HepG2 (cell line): Measurements from ENCODE around the gene UCHL3. TPM values are rescaled to one million over a fixed set of nuclear protein-coding genes. Genes with fewer than 3 reads are reported as not detected.

Experiments used
- CBX2 ChIP-seq, 2 experiments: fragments of 200-600 bp in 1 of 2; sonication (generic); formaldehyde crosslinking in 1 of 2; IDR thresholded peaks; 2 replicates each; pipeline versions ENCODE4 v1.7.0 to v1.8.1; 2018 to 2022; ENCODE audit warnings: low read depth in 2 of 2, low read length in 1 of 2, mild to moderate bottlenecking in 1 of 2, missing genetic modification reagents in 1 of 2
- CSRNP1 ChIP-seq: sonication (generic); formaldehyde crosslinking; IDR thresholded peaks from 2 replicates; pipeline ENCODE4 v1.8.1; 2023; ENCODE audit warnings: mild to moderate bottlenecking, missing genetic modification reagents
- GPBP1L1 ChIP-seq: sonication (generic); formaldehyde crosslinking; IDR thresholded peaks from 2 replicates; pipeline ENCODE4 v1.5.0; 2020; ENCODE audit warnings: mild to moderate bottlenecking, missing genetic modification reagents
- HOXA9 ChIP-seq: sonication (generic); formaldehyde crosslinking; IDR thresholded peaks from 2 replicates; pipeline ENCODE4 v1.8.1; 2022; ENCODE audit warnings: missing genetic modification reagents, mild to moderate bottlenecking, moderate library complexity, borderline replicate concordance
- MEIS2 ChIP-seq: sonication (generic); formaldehyde crosslinking; IDR thresholded peaks from 2 replicates; pipeline ENCODE4 v1.9.0; 2021; ENCODE audit warnings: mild to moderate bottlenecking, missing genetic modification reagents
- MTF1 ChIP-seq: sonication (generic); formaldehyde crosslinking; IDR thresholded peaks from 2 replicates; pipeline ENCODE4 v1.5.0; 2020; ENCODE audit warnings: missing genetic modification reagents
- PPARG ChIP-seq: conservative IDR thresholded peaks from 2 replicates; pipeline ENCODE4 v1.6.1; 2016; ENCODE audit warnings: missing biosample characterization, missing genetic modification reagents
- PRDM10 ChIP-seq: sonication (generic); formaldehyde crosslinking; IDR thresholded peaks from 2 replicates; pipeline ENCODE4 v1.4.0; 2020; ENCODE audit warnings: low read depth, missing genetic modification reagents
- RFX3 ChIP-seq: IDR thresholded peaks from 2 replicates; pipeline ENCODE4 v1.6.1; 2016; ENCODE audit warnings: missing biosample characterization, missing genetic modification reagents
- RFXAP ChIP-seq: sonication (generic); formaldehyde crosslinking; IDR thresholded peaks from 2 replicates; pipeline ENCODE4 v1.4.0; 2020; ENCODE audit warnings: missing genetic modification reagents, borderline replicate concordance
- SMARCC2 ChIP-seq: fragments of 450-650 bp; IDR thresholded peaks from 2 replicates; pipeline ENCODE4 v1.6.1; 2017; ENCODE audit warnings: antibody characterized with exemption, mild to moderate bottlenecking
- SNAPC4 ChIP-seq: sonication (generic); formaldehyde crosslinking; IDR thresholded peaks from 2 replicates; pipeline ENCODE4 v1.4.0; 2020; ENCODE audit warnings: mild to moderate bottlenecking, missing genetic modification reagents
- SUZ12 ChIP-seq: fragments of 150-350 bp; IDR thresholded peaks from 2 replicates; pipeline ENCODE4 v1.6.1; 2014; ENCODE audit warnings: low read depth, low read length
- SYNCRIP ChIP-seq: fragments of 200-400 bp; formaldehyde crosslinking; IDR thresholded peaks from 2 replicates; pipeline ENCODE4 v1.6.1; 2018; ENCODE audit warnings: mild to moderate bottlenecking, low read depth, low read length; ENCODE audit not compliant: insufficient read depth
- ZFP36L2 ChIP-seq: sonication (generic); formaldehyde crosslinking; IDR thresholded peaks from 2 replicates; pipeline ENCODE4 v1.4.0; 2020; ENCODE audit warnings: missing genetic modification reagents
- ZNF598 ChIP-seq: sonication (generic); formaldehyde crosslinking; IDR thresholded peaks from 2 replicates; pipeline ENCODE4 v1.5.1; 2020; ENCODE audit warnings: mild to moderate bottlenecking, missing genetic modification reagents, borderline replicate concordance
- ZNF7 ChIP-seq: IDR thresholded peaks from 2 replicates; pipeline ENCODE4 v1.6.1; 2016; ENCODE audit warnings: missing biosample characterization, missing genetic modification reagents
- ZSCAN12 ChIP-seq: sonication (generic); formaldehyde crosslinking; IDR thresholded peaks from 2 replicates; pipeline ENCODE4 v1.9.0; 2021; ENCODE audit warnings: mild to moderate bottlenecking, missing genetic modification reagents
- polyA plus RNA-seq, 8 experiments: library from polyadenylated mRNA; depleted of rRNA in 3 of 8; stranded (reverse) in 7 of 8; unstranded in 1 of 8; fragments of >200 nt; fragmentation: Illumina TruSeq in 4 of 8; extraction: Trizol in 4 of 8; gene quantifications; 2 replicates each; pipeline versions ENCODE4 v1.2.1 to v1.2.3, GENCODE V29; 2011 to 2016; ENCODE audit warnings: low read depth in 4 of 8, missing spikeins in 1 of 8, mixed read lengths in 1 of 8; ENCODE audit not compliant: insufficient read depth in 1 of 8
- total RNA-seq, 5 experiments: library from RNA; depleted of rRNA; stranded (reverse); fragments of >200 nt; fragmentation: Illumina TruSeq; extraction: Trizol; gene quantifications; 2 replicates each; pipeline ENCODE4 v1.2.3, GENCODE V29; 2016; ENCODE audit warnings: low read depth in 1 of 5

Gene UCHL3
- total and polyA plus RNA-seq, 2 of the 13 experiments (the other 11 are each of a cell fraction or from before 2014, with no cell fraction given), result 36.2 to 93.3 TPM

GRCh38 chr13:75636436-75637180 is 87.0 kb downstream of the UCHL3 start (continued):
- TF ChIP-seq HOXA9 (no peak), CSRNP1 (CRISPR knock-in tag) (no peak), CBX2 (IDR thresholded peaks at IDR 0.05; ENCODE audit: low read depth, low read length) (no peak), CBX2 (CRISPR knock-in tag; IDR thresholded peaks at IDR 0.05; ENCODE audit: low read depth) (no peak), SUZ12 (no peak), ZFP36L2 (CRISPR knock-in tag) (no peak), MTF1 (CRISPR knock-in tag) (no peak), PRDM10 (CRISPR knock-in tag) (no peak; the same call in 1 of the 2 replicates), SMARCC2 (no peak), MEIS2 (CRISPR knock-in tag) (peak; percentile 51; the same call in 1 of the 2 replicates), GPBP1L1 (CRISPR knock-in tag) (no peak), SNAPC4 (CRISPR knock-in tag) (no peak), SYNCRIP (no peak), RFX3 (CRISPR knock-in tag) (no peak), ZSCAN12 (no peak), RFXAP (CRISPR knock-in tag) (no peak), ZNF7 (CRISPR knock-in tag) (no peak), PPARG (CRISPR knock-in tag) (no peak), ZNF598 (CRISPR knock-in tag) (0 out of 2 replicates have a peak, but pooled peaks have one; percentile 48)
